B cell (primary cell): ENCODE data around the gene ABR. TPM values are rescaled to one million over a fixed set of nuclear protein-coding genes. Genes with fewer than 3 reads are reported as not detected.

Experiments
- ATAC-seq: fragments of 200-7000 bp; cut with Tn5 transposase; one replicate; pipeline ENCODE4 v1.10.0; 2021; ENCODE audit warnings: low read depth, mild to moderate bottlenecking, moderate number of reproducible peaks, moderate library complexity
- CTCF ChIA-PET: fragments of 350-600 bp; sonication (Branson Sonifier 250); formaldehyde crosslinking; loops from one replicate; lab custom pipeline; 2021; ENCODE audit warnings: antibody characterized with exemption, inconsistent platforms; lab: Charles Lee
- POLR2A ChIA-PET: fragments of 350-600 bp; sonication (Branson Sonifier 250); formaldehyde crosslinking; loops from one replicate; lab custom pipeline; 2021; ENCODE audit warnings: antibody characterized with exemption; lab: Charles Lee
- DNase-seq: peaks from one replicate; pipeline ENCODE4 v3.0.0; 2013
- H2AFZ ChIP-seq: 2 replicates; pipeline ENCODE4 v1.6.1; 2012; ENCODE audit warnings: mild to moderate bottlenecking, low read depth, low read length; ENCODE audit not compliant: insufficient read depth, poor library complexity, severe bottlenecking
- H3K27ac ChIP-seq, 2 donors: 1 replicate in 1 of 2; 2 replicates in 1 of 2; pipeline ENCODE4 v1.5.1; 2012 to 2013; ENCODE audit warnings: low read length in 2 of 2, mild to moderate bottlenecking in 2 of 2, moderate library complexity in 1 of 2
- H3K27me3 ChIP-seq, 4 experiments: fragments of 200-600 bp in 1 of 4; sonication (generic) in 1 of 4; replicated peaks in 1 of 4; 1 replicate in 2 of 4; 2 replicates in 2 of 4; pipeline versions ENCODE4 v1.6.1 to v1.7.0; 2013 to 2016; ENCODE audit warnings: low read length in 3 of 4, mild to moderate bottlenecking in 2 of 4, mixed read lengths in 1 of 4, moderate library complexity in 1 of 4; ENCODE audit not compliant: insufficient read depth in 4 of 4, control insufficient read depth in 3 of 4; ENCODE audit errors: control extremely low read depth in 1 of 4
- H3K36me3 ChIP-seq, 2 experiments: replicated peaks in 1 of 2; 1 replicate in 1 of 2; 2 replicates in 1 of 2; pipeline versions ENCODE4 v1.6.1 to v1.7.1; 2013; ENCODE audit warnings: low read length in 1 of 2; ENCODE audit not compliant: insufficient read depth in 2 of 2, control insufficient read depth in 1 of 2; ENCODE audit errors: control extremely low read depth in 1 of 2, extremely low read depth in 1 of 2
- H3K4me1 ChIP-seq, 2 donors: fragments of 200-600 bp in 1 of 2; sonication (generic) in 1 of 2; 1 replicate in 1 of 2; 2 replicates in 1 of 2; pipeline versions ENCODE4 v1.5.1 to v1.6.1; 2013 to 2017; ENCODE audit warnings: low read length in 2 of 2; ENCODE audit not compliant: control insufficient read depth in 2 of 2, insufficient read depth in 2 of 2
- H3K4me2 ChIP-seq: replicated peaks from 2 replicates; pipeline ENCODE3; 2012; ENCODE audit warnings: mild to moderate bottlenecking, low read depth, low read length; ENCODE audit not compliant: poor library complexity, severe bottlenecking
- H3K4me3 ChIP-seq, 5 experiments: fragments of 200-600 bp in 1 of 5; sonication (generic) in 1 of 5; 1 replicate in 3 of 5; 2 replicates in 2 of 5; pipeline versions ENCODE4 v1.5.1 to v1.7.0; 2011 to 2016; ENCODE audit warnings: low read length in 4 of 5, mild to moderate bottlenecking in 4 of 5, low read depth in 2 of 5, control low read depth in 1 of 5, moderate library complexity in 1 of 5; ENCODE audit not compliant: insufficient read depth in 1 of 5; ENCODE audit errors: control extremely low read depth in 1 of 5, extremely low read depth in 1 of 5
- H3K79me2 ChIP-seq: fragments of 200-600 bp; sonication (generic); one replicate; pipeline ENCODE4 v1.6.0; 2016; ENCODE audit warnings: low read length; ENCODE audit not compliant: control insufficient read depth, insufficient read depth
- H3K9ac ChIP-seq: fragments of 200-600 bp; sonication (generic); 2 replicates; pipeline ENCODE4 v1.6.1; 2017; ENCODE audit warnings: mild to moderate bottlenecking, low read length, moderate library complexity
- H3K9me3 ChIP-seq, 3 donors: one replicate each; pipeline versions ENCODE4 v1.6.1 to v1.7.1; 2013; ENCODE audit warnings: low read length in 2 of 3; ENCODE audit not compliant: control insufficient read depth in 2 of 3, insufficient read depth in 1 of 3; ENCODE audit errors: control extremely low read depth in 1 of 3
- H4K20me1 ChIP-seq: 2 replicates; pipeline ENCODE4 v1.6.0; 2012; ENCODE audit warnings: mild to moderate bottlenecking, low read length; ENCODE audit not compliant: insufficient read depth, control insufficient read depth, poor library complexity, severe bottlenecking
- H3K27ac Mint-ChIP-seq: one replicate; pipeline ENCODE4 v1.8.0; 2021; ENCODE audit warnings: mixed read lengths
- H3K27me3 Mint-ChIP-seq: one replicate; pipeline ENCODE4 v1.8.0; 2021; ENCODE audit warnings: mixed read lengths
- H3K4me1 Mint-ChIP-seq: one replicate; pipeline ENCODE4 v1.8.0; 2021; ENCODE audit warnings: mixed read lengths
- H3K4me3 Mint-ChIP-seq: one replicate; pipeline ENCODE4 v1.8.0; 2021; ENCODE audit warnings: mixed read lengths
- H3K9me3 Mint-ChIP-seq: one replicate; pipeline ENCODE4 v1.8.0; 2022; ENCODE audit warnings: mixed read lengths; ENCODE audit not compliant: insufficient read depth
- CTCF ChIP-seq: fragments of 200-600 bp; IDR thresholded peaks from one replicate; pipeline ENCODE4 v1.8.0; 2022; ENCODE audit warnings: antibody characterized with exemption, mild to moderate bottlenecking
- EZH2 ChIP-seq: IDR thresholded peaks from 2 replicates; pipeline ENCODE4 v1.6.1; 2012; ENCODE audit warnings: borderline replicate concordance, low read depth, mild to moderate bottlenecking, moderate library complexity, low read length; ENCODE audit not compliant: insufficient read depth, poor library complexity, severe bottlenecking
- WGBS: methylation state at CpG from one replicate; pipeline ENCODE4 v1.1.5; 2013; ENCODE audit warnings: missing lambda C conversion rate; ENCODE audit not compliant: insufficient coverage; 5-methylcytosine and 5-hydroxymethylcytosine counted together
- intact Hi-C: fragments of 100-400 bp; cut with micrococcal nuclease; formaldehyde crosslinking; loops from one replicate; pipeline ENCODE4 v1.10.0; 2022
- polyA plus RNA-seq: library from polyadenylated mRNA; depleted of rRNA; stranded (reverse); fragments of >200 nt; gene quantifications from 2 replicates; pipeline ENCODE4 v1.2.3, GENCODE V29; 2012
- total RNA-seq, 2 donors: library from RNA; stranded (reverse); fragments of 120-200 nt in 1 of 2; gene quantifications; 1 replicate in 1 of 2; 2 replicates in 1 of 2; pipeline versions ENCODE4 v1.2.3 to v1.2.4, GENCODE V29; 2013 to 2022

The ABR gene
- total and polyA plus RNA-seq, 2 donors (not counting 1 experiment from before 2014, with no cell fraction given): 79.8 to 262 TPM

- Histone ChIP-seq H3K4me1 (no peaks in the 10 kb centered on the region), H3K9ac (no peak overlapping the region), H3K9me3 (peaks cover 0 to 14% (median 2%) of the 10 kb centered on the region in 3 donors), H2AFZ (no peak overlapping the region), H3K79me2 (no peaks in the 10 kb centered on the region), H3K4me2 (no peak overlapping the region), H4K20me1 (no peaks in the 10 kb centered on the region), H3K27me3 (no peaks in the 10 kb centered on the region), H3K36me3 (peaks cover 8 to 28% of the 10 kb centered on the region in 2 experiments), H3K4me3 (no peak overlapping the region), H3K27ac (no peak overlapping the region)
- POLR2A ChIA-PET: no interaction called here
- H3K27ac Mint-ChIP-seq: peak overlapping the region; percentile 41
- 77% methylated on average over 11 of the region's 11 CpGs for WGBS
- intact Hi-C loops: no loop called here
- H3K4me3 Mint-ChIP-seq: no peak overlapping the region
- DNase-seq: no peak
- peak; percentile 56 for ATAC-seq
- no peak for TF ChIP-seq CTCF
- no peak for TF ChIP-seq EZH2
- CTCF ChIA-PET: no interaction called here
- H3K9me3 Mint-ChIP-seq: no peaks in the 10 kb centered on the region
- H3K27me3 Mint-ChIP-seq: no peaks in the 10 kb centered on the region
- H3K4me1 Mint-ChIP-seq: no peaks in the 10 kb centered on the region
These were observed 118.8 kb downstream of the ABR start for GRCh38 chr17:1060991-1061390.

- Mint-ChIP-seq H3K9me3 (no peaks in the 10 kb centered on the region), H3K4me1 (no peaks in the 10 kb centered on the region), H3K27me3 (no peaks in the 10 kb centered on the region), H3K4me3 (no peak overlapping the region), H3K27ac (no peak overlapping the region)
- TF ChIP-seq EZH2 (no peak), CTCF (no peak)
- no peak for DNase-seq
- Histone ChIP-seq H3K27ac (no peak overlapping the region), H3K9ac (no peak overlapping the region), H3K4me2 (no peak overlapping the region), H4K20me1 (no peaks in the 10 kb centered on the region), H3K79me2 (no peaks in the 10 kb centered on the region), H3K27me3 (no peaks in the 10 kb centered on the region), H2AFZ (no peak overlapping the region), H3K36me3 (peaks cover 8 to 29% of the 10 kb centered on the region in 2 experiments), H3K4me1 (no peaks in the 10 kb centered on the region), H3K4me3 (no peak overlapping the region), H3K9me3 (peaks cover 0 to 8% (median 2%) of the 10 kb centered on the region in 3 donors)
- ChIA-PET POLR2A (no interaction called here), CTCF (interaction anchor here (0.7 kb wide), 1 partner anchor 35 kb away, joined by 3 read pairs; no protein-coding TSS in a partner anchor)
- 99% methylated on average over 10 of the region's 12 CpGs for WGBS
- intact Hi-C loops: no loop called here
- ATAC-seq: no peak
These were observed 120.5 kb downstream of the ABR start for GRCh38 chr17:1059131-1059795.
